Osteoblast (primary cell): ENCODE data around the gene SPOPL. TPM values are rescaled to one million over a fixed set of nuclear protein-coding genes. Genes with fewer than 3 reads are reported as not detected.

Experiments used
- DNase-seq: peaks from one replicate; pipeline ENCODE4 v3.0.0; 2011; ENCODE audit warnings: low spot score, mixed read lengths; ENCODE audit not compliant: insufficient read length; ENCODE audit errors: missing footprints
- H2AFZ ChIP-seq: 2 replicates; pipeline ENCODE4 v1.6.0; 2011; ENCODE audit warnings: mild to moderate bottlenecking, low read length
- H3K27ac ChIP-seq: 2 replicates; pipeline ENCODE4 v1.5.1; 2011; ENCODE audit warnings: mild to moderate bottlenecking, low read depth, low read length, moderate library complexity
- H3K27me3 ChIP-seq: 2 replicates; pipeline ENCODE4 v1.6.0; 2012; ENCODE audit warnings: mild to moderate bottlenecking, control low read depth, inconsistent platforms, low read length, moderate library complexity; ENCODE audit not compliant: insufficient read depth
- H3K36me3 ChIP-seq: 2 replicates; pipeline ENCODE4 v1.5.1; 2011; ENCODE audit warnings: mild to moderate bottlenecking, low read length, control low read depth, moderate library complexity; ENCODE audit not compliant: insufficient read depth
- H3K4me1 ChIP-seq: 2 replicates; pipeline ENCODE4 v1.5.1; 2011; ENCODE audit warnings: mild to moderate bottlenecking, low read length, control low read depth, moderate library complexity; ENCODE audit not compliant: insufficient read depth
- H3K4me2 ChIP-seq: 2 replicates; pipeline ENCODE4 v1.6.0; 2011; ENCODE audit warnings: mild to moderate bottlenecking, low read length; ENCODE audit not compliant: insufficient read depth
- H3K4me3 ChIP-seq: fragments of 200-600 bp; sonication (generic); 3 replicates; pipeline ENCODE4 v1.5.1; 2012; ENCODE audit warnings: mild to moderate bottlenecking, low read length, inconsistent platforms; ENCODE audit not compliant: insufficient read depth
- H3K79me2 ChIP-seq: 2 replicates; pipeline ENCODE4 v1.6.0; 2012; ENCODE audit warnings: mild to moderate bottlenecking, low read length, control low read depth, inconsistent platforms; ENCODE audit not compliant: insufficient read depth
- H3K9me3 ChIP-seq: 2 replicates; pipeline ENCODE4 v1.5.1; 2011; ENCODE audit warnings: low read depth, low read length, control low read depth
- H4K20me1 ChIP-seq: 2 replicates; pipeline ENCODE4 v1.6.0; 2012; ENCODE audit warnings: mild to moderate bottlenecking, low read length, control low read depth; ENCODE audit not compliant: insufficient read depth
- total RNA-seq: library from RNA; depleted of rRNA; stranded (reverse); fragments of >200 nt; gene quantifications from 2 replicates; pipeline ENCODE4 v1.2.3, GENCODE V29; 2012
- TF ChIP-seq, protein P1 (sequence below): IDR thresholded peaks from 2 replicates; pipeline ENCODE4 v1.5.1; 2011; ENCODE audit warnings: mild to moderate bottlenecking, low read depth, low read length, moderate library complexity; ENCODE audit errors: extremely low read depth

Gene SPOPL
- total RNA-seq, 1 donor: 23.5 TPM

DNA sequence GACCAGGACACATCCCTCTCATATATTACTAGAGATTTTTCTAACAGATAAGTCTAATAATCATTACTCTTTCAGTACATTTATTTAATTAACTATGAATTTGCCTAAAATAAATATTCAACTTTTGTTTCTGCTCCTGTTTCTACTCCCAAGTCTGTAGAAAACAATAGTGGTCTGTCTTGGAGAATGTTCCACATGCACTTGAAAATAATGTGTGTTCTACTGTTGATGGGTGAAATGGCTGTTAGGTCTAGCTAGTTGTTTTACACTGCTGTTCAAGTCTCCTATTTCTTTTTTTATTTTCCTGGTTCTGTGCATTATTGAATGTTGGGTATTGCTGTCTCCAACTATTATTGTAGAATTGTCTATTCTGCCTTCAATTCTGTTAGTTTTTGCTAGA, 47.2 kb downstream of the SPOPL start:
- Histone ChIP-seq H3K4me3 (no peak overlapping the region), H3K36me3 (peaks cover 3% of the 10 kb centered on the region), H3K4me2 (no peak overlapping the region), H2AFZ (no peak overlapping the region), H3K4me1 (no peaks in the 10 kb centered on the region), H3K9me3 (no peaks in the 10 kb centered on the region), H3K27ac (no peak overlapping the region), H3K79me2 (peaks cover 31% of the 10 kb centered on the region), H3K27me3 (no peaks in the 10 kb centered on the region), H4K20me1 (peaks cover 8% of the 10 kb centered on the region)
- DNase-seq: no peak
- TF ChIP-seq, protein P1, sequence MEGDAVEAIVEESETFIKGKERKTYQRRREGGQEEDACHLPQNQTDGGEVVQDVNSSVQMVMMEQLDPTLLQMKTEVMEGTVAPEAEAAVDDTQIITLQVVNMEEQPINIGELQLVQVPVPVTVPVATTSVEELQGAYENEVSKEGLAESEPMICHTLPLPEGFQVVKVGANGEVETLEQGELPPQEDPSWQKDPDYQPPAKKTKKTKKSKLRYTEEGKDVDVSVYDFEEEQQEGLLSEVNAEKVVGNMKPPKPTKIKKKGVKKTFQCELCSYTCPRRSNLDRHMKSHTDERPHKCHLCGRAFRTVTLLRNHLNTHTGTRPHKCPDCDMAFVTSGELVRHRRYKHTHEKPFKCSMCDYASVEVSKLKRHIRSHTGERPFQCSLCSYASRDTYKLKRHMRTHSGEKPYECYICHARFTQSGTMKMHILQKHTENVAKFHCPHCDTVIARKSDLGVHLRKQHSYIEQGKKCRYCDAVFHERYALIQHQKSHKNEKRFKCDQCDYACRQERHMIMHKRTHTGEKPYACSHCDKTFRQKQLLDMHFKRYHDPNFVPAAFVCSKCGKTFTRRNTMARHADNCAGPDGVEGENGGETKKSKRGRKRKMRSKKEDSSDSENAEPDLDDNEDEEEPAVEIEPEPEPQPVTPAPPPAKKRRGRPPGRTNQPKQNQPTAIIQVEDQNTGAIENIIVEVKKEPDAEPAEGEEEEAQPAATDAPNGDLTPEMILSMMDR: no peak

DNA sequence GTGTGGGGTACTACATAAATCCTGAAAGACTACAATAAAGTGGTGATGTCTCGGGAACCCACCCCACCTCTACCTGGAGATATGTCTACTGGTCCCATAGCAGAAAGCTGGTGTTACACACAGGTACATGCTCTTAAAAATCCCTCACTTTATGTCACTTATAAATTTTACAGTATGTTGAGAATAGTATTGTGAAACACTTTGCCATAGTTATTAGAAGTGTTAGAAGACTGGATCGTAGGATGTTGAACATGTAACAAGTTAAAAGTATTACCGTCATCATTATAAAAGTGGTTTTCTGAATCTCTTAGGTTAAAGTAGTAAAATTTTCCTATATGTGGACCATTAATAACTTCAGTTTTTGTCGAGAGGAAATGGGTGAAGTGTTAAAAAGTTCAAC, 48.6 kb downstream of the SPOPL start:
- TF ChIP-seq, protein P1: no peak
- Histone ChIP-seq H2AFZ (no peak overlapping the region), H3K9me3 (no peaks in the 10 kb centered on the region), H4K20me1 (peaks cover 4% of the 10 kb centered on the region), H3K27me3 (no peaks in the 10 kb centered on the region), H3K4me3 (no peak overlapping the region), H3K4me1 (no peaks in the 10 kb centered on the region), H3K36me3 (peaks cover 3% of the 10 kb centered on the region), H3K79me2 (peaks cover 26% of the 10 kb centered on the region), H3K27ac (no peak overlapping the region), H3K4me2 (no peak overlapping the region)
- no peak for DNase-seq

DNA sequence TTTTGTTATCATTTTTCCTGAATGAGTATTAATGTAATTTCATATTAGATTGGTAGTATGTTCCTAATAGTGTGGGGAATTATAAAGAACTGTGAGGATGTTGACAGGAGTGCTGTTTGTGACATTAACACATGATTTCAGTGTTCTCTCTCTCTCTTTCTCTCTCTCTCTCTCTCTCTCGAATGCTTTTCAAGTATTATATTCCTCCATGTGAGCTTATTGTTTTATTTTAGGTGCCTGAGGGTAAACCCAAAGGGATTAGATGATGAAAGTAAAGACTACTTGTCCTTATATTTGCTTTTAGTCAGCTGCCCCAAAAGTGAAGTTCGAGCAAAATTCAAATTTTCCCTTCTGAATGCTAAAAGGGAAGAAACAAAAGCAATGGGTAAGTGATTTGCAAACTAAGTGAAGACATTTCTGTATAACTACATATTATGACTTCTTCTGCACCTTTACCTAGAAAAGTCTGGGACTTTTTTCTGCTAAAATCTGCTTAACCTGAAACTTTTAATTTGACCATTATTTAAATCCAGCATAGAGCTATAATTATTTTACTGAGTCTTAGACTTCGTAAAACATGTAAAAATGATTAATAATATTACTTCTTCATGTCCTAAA, 49.2 kb downstream of the SPOPL start:
- TF ChIP-seq, protein P1: no peak
- Histone ChIP-seq H4K20me1 (peaks cover 4% of the 10 kb centered on the region), H3K36me3 (peaks cover 3% of the 10 kb centered on the region), H3K27me3 (no peaks in the 10 kb centered on the region), H3K27ac (no peak overlapping the region), H3K4me1 (no peaks in the 10 kb centered on the region), H2AFZ (no peak overlapping the region), H3K9me3 (no peaks in the 10 kb centered on the region), H3K4me2 (no peak overlapping the region), H3K4me3 (no peak overlapping the region), H3K79me2 (peaks cover 23% of the 10 kb centered on the region)
- no peak for DNase-seq

DNA sequence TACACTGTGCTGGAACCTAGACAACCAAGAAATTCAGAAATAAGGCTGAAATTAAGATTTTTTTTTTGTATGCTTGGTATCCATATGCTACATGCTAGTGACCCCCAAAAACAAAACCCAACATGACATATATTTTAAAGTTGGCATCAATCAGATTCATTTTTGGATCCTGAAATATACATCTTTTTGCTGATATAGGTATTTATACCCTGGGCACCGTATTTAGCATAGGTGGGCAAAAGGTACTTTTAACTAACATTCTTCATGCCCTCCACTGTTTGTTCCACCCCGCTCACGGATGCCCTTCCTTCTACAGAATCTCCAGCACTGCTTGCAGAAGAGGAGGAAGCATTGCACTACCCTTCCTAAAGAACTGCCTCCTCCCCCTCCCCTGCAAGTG, 52.6 kb downstream of the SPOPL start:
- TF ChIP-seq, protein P1: no peak
- H4K20me1 ChIP-seq: peaks cover 3% of the 10 kb centered on the region
- H3K36me3 ChIP-seq: no peaks in the 10 kb centered on the region
- H3K27me3 ChIP-seq: no peaks in the 10 kb centered on the region
- no peak overlapping the region for H2AFZ ChIP-seq
- no peaks in the 10 kb centered on the region for H3K9me3 ChIP-seq
- no peaks in the 10 kb centered on the region for H3K4me1 ChIP-seq
- peaks cover 5% of the 10 kb centered on the region for H3K79me2 ChIP-seq
- no peak for DNase-seq
- H3K4me2 ChIP-seq: no peak overlapping the region
- H3K4me3 ChIP-seq: no peak overlapping the region
- H3K27ac ChIP-seq: no peak overlapping the region
